CD4-positive, alpha-beta T cell treated with Interleukin-2 at 100 ng/mL for 4 hours (primary cell): ENCODE results near the gene HHIP.

ENCODE experiments used
- DNase-seq: peaks from one replicate; pipeline ENCODE4 v3.0.0-alpha.2; 2020; ENCODE audit warnings: low spot score

Gene HHIP

GRCh38 chr4:144655491-144655890 is 9.5 kb downstream of the HHIP start:
- no peak for DNase-seq

DNA sequence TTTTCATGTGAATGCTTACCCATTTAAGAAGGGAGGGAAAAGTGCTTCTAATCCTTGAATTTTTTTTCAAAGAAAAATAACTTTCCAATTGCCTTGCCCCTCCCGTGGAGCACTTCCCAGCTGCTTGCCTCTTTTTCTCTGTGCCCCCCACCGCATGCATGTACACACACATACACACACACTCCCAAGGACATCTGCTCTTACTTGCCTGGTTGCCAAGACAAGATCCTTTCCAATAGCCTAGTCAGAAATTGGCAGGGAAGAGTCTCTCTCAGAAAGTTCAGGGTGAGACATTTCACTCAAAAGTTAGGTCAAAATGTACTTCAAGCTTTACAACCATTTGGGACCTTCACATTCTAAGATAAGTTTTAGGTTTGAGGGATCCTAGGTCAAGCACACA is 10.9 kb downstream of the HHIP start:
- no peak for DNase-seq

DNA sequence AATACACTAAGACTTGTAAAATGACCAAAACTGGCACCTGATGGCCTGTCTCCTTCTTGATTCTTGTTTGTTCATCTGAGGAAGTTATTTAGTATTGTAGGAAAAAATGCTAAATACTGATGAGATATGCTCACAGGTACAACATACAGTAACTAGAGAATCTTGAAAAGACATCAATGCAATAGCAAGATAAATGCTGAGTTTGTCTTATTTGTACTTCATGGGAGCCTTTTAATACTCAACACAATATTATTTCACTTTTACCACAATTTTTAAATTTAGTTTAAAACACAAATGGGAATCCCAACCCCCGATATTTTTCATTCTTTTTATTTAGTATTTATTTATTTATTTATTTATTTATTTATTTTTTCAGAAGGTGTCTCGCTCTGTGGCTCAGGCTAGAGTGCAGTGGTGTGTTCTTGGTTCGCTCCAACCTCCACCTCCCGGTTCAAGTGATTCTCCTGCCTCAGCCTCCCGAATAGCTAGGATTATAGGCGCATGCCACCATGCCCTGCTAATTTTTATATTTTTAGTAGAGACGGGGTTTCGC is 12.1 kb downstream of the HHIP start:
- DNase-seq: no peak

- DNase-seq: no peak
Measured at GRCh38 chr4:144658903-144659302, 12.9 kb downstream of the HHIP start.

DNA sequence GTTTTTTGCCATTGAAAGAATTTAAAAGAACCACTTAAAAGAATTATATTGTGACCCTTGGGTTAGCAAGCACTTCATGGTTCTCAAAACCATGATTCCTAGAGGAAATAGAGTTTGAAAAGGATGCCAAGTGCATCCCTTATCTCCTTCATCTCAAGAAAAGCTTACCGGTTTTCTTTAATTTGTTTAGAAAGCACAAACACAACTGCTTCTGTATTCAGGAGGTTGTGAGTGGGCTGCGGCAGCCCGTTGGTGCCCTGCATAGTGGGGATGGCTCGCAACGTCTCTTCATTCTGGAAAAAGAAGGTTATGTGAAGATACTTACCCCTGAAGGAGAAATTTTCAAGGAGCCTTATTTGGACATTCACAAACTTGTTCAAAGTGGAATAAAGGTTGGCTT is 13.5 kb downstream of the HHIP start:
- DNase-seq: no peak

GRCh38 chr4:144663834-144664475 is 18.0 kb downstream of the HHIP start:
- no peak for DNase-seq

DNA sequence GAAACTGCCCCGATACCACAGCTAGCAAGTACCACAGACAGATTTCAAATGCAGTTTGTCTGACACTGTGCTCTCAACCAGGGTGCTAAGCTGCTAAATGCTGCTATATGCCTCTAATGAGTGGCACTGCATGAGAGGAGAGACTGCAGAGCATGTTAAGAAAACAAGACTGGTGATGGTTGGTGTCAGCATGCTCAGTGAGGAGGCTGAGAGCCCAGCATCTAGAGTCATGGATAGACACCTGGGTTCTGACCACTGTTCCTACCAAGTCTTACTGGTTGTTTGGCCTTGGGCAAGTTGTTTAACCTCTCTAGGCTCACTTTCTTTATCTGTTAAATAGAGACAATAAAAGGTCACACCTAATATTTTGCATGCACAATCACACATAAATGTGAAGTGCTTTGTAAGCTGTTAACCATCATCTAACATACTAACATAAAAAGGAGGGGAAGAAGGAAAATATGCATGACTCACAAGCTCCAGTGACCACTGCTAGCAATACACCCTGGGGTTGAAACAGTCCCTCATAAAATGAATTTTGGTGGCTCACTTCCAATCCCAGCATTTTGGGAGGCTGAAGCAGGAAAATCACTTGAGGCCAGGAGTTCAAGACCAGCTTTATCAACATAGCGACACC is 20.7 kb downstream of the HHIP start:
- no peak for DNase-seq

DNA sequence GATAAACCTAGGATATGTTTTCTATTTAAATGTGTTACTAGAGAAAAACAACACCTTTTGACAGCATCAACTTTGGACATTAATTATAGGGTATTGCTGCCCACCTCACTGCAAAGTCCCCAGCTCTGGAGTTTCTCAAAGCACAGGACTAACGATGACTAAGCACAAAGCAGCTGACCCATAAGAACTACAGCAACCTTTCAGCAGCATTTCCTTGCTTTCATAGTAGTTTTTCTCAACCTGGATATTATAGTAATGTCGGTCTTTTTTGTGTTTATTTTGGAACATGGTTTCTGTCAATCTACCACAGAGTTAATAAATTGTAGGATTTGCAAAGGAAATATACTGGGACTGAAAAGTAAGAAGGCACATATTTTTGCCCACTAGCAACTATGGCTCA is 21.5 kb downstream of the HHIP start:
- no peak for DNase-seq

DNA sequence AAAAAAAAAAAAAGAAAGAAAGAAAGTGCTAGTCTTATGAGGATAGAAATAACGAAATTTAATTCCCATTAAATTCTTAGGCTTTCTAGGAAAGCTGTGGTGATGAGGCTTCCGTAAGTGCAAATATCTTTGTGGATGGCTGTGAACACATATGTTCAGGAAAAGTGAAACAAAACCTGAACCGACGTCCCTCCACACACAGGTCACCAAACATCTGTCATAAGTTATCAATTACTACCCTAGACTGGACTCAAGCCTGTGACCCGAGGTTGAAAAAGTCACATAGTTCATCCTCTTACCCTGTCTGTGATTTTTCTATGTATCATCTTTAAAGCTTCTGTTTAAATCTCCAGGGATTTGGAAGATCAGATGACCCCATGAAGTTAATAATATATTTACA is 24.8 kb downstream of the HHIP start:
- DNase-seq: no peak

DNA sequence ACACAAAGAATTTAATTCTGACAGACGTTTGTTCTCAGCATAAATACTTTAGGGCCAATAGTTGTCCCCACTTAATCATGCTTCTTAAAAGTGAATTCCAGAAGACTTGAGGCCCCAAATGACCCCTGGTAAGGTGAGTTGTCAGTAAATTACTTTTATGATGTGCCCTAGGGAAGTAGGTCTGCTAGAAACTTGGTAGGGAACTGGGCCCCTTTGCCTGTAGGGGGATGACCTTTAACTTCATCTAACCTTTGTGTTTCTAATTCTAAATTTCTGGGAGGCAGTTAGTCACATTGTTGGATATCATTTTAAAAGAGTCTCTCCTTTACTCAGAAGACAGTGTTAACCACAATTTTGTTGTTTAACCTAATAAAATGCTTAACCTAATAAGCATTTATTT is 28.8 kb downstream of the HHIP start:
- no peak for DNase-seq

DNA sequence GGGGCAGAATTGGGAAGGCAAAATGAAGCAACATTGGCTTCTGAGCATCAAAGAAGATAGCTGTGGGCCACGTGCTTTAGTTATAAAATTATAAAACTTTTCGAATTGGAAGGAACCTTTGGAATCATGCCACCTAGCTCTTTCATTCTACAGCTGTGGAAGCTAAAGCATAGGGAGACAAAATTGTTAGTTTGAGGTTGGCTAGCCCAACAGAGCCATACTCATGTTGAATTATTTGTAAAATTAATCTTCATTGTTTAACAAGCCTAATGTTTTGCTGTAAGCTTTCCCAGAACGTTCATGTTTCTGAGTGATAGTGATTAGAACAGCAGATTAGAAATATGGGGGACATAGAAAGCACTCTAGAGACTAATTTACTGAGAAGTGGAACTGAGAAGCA is 35.9 kb downstream of the HHIP start:
- DNase-seq: no peak

GRCh38 chr4:144683516-144683915 is 37.6 kb downstream of the HHIP start:
- DNase-seq: no peak

- no peak for DNase-seq
Measured at GRCh38 chr4:144685911-144686310, 40.0 kb downstream of the HHIP start.

- no peak for DNase-seq
Measured at GRCh38 chr4:144686921-144687320, 41.0 kb downstream of the HHIP start.

GRCh38 chr4:144687466-144687865 is 41.5 kb downstream of the HHIP start:
- no peak for DNase-seq

GRCh38 chr4:144688035-144688569 is 42.1 kb downstream of the HHIP start:
- DNase-seq: no peak

GRCh38 chr4:144689125-144689524 is 43.2 kb downstream of the HHIP start:
- no peak for DNase-seq

- no peak for DNase-seq
Measured at GRCh38 chr4:144695721-144696120, 49.8 kb downstream of the HHIP start.

- no peak for DNase-seq
Measured at GRCh38 chr4:144696376-144696775, 50.4 kb downstream of the HHIP start.

GRCh38 chr4:144699565-144699964 is 53.6 kb downstream of the HHIP start:
- DNase-seq: no peak

DNA sequence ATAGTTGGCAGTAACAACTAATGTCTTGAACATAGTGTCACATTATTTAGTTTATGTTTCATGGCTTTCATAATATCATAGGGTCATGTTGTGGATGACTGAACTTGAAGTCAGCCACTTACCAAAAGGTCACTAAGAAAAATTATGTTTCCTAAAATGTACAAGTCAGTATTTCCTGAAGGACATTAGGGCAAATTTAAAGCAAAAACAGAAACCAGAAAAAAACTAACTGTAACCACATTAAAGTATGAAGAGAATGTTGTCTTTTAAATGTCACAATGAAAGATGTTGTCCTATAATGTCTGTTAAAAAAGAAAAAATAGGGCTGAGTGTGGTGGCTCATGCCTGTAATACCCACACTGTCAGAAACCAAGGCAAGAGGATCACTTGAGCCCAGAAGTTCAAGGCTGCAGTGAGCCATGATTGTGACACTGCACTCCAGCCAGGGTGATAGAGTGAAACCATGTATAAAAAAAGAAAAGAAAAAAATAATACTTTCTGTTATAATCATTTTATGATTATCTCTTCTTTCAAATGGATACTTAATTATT is 55.8 kb downstream of the HHIP start:
- DNase-seq: no peak

- no peak for DNase-seq
Measured at GRCh38 chr4:144703494-144703893, 57.5 kb downstream of the HHIP start.
